ENCODE data around the gene CSH1.

- TF ChIP-seq CTCF (IDR thresholded peaks at IDR 0.05; ENCODE audit: insufficient read depth, low read depth, low read length) = no peak
- no peak for TF ChIP-seq EZH2 (IDR thresholded peaks at IDR 0.05; ENCODE audit: insufficient read depth, low read length)
Observed at GRCh38 chr17:63945784-63946439, 49.5 kb upstream of the CSH1 start.

Measured in astrocyte (in vitro differentiated cells and primary cell).